Stimulated activated CD4-positive, alpha-beta T cell treated with anti-CD3 and anti-CD28 coated beads, Interleukin-2, amount 100 ng/mL, for 48 hours (primary cell): ENCODE results near the gene C7orf57.
"Not testable (repeated sequence)": the region's sequence is repeated elsewhere in the genome, so short reads cannot be mapped to it uniquely, and the experiment has no call there.

ENCODE experiments used
- DNase-seq, 2 donors: peaks; one replicate each; pipeline ENCODE4 v3.0.0-alpha.2; 2020

Gene C7orf57

GRCh38 chr7:48035301-48035966 lies at the start of gene C7orf57:
Gene C7orf57, plus strand, starts transcription at chr7:48035543. Its CDS starts 766 bp downstream, at chr7:48036309.
- DNase-seq, result peak; percentile 82

GRCh38 chr7:47988496-47989386 lies 46.6 kb upstream of the C7orf57 start:
- DNase-seq, result no peak

GRCh38 chr7:47989607-47990400 lies 45.5 kb upstream of the C7orf57 start:
- DNase-seq, result not testable (repeated sequence)

- DNase-seq, result no peak
Measured at GRCh38 chr7:47990592-47990991, 44.8 kb upstream of the C7orf57 start.

GRCh38 chr7:47991270-47991669 lies 44.1 kb upstream of the C7orf57 start:
- DNase-seq, result no peak

GRCh38 chr7:47991741-47992311 lies 43.5 kb upstream of the C7orf57 start:
- peak; percentile 69 to 76 for DNase-seq

DNA sequence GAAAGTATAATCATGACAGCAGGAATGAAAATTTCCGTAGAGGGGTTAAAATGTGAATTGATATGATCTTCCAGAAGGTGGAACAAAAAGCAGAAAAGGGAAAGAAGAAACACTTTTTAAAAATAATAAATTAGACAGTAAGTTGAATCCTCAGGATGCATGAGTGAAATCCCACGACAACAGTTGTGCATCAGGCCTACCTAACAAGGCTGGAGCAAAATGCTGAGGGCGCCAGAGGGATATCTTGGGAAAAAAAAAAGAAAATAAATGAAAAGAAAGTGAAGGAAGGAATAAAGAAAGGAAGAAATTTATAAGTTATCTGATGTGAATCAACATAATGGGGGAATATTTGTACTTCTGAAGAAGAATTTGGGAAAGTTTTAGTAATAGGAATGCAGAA lies 42.9 kb upstream of the C7orf57 start:
- DNase-seq, result no peak

DNA sequence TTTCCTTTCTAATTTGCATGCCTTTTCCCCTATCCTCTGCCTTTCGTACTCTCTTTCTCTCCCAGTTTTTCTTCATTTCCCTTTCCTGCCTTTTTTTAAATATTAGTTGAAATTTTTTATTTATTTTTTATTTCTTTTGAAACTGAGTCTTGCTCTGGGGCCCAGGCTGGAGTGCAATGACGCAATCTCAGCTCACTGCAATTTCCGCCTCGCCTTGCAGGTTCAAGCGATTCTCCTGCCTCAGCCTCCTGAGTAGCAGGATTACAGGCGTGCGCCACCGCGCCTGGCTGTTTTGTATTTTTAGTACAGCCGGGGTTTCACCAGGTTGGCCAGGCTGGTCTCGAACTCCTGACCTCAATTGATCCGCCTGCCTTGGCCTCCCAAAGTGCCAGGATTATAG lies 35.9 kb upstream of the C7orf57 start:
- no peak for DNase-seq

- not testable (repeated sequence) for DNase-seq
Measured at GRCh38 chr7:48000164-48000563, 35.2 kb upstream of the C7orf57 start.

DNA sequence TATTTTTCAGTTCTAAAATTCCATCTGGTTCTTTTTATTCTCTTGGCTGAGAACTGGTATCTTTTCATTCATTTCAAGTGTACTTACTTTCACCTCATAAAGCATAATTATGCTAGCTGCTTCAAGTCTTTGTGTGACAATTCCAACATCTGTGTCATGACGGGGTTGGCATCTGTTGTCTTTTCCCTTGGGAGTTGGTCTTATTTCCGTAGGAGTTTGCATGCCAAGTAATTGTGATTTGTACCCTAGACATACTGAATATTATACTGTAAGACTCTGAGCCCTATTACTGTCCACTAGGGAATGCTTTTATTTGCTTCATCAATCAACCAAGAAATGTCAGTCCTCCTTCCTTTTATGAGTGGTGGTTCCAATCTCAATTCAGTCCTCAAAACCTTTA lies 31.3 kb upstream of the C7orf57 start:
- no peak for DNase-seq

- no peak for DNase-seq
Measured at GRCh38 chr7:48004638-48005037, 30.7 kb upstream of the C7orf57 start.

GRCh38 chr7:48006866-48007265 lies 28.5 kb upstream of the C7orf57 start:
- no peak for DNase-seq

DNA sequence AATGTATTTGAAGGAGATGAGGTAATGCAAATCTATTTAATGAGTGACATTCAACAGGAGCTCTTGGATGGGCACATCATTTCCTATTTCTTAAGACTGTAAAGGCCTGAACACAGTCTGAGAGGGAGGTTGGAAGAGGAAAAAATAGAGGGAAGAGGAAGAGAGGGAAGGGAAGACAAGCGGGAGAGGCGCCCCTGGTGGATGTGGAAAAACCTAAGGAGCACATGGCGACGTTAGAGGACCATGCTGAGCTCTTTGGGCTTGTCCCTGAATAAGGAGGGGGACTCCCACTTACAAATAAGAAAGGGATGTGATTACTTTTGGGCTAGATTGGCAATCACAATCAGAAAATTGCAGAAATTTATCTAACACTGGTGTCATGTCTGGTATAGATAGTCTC lies 26.1 kb upstream of the C7orf57 start:
- DNase-seq, result no peak

DNA sequence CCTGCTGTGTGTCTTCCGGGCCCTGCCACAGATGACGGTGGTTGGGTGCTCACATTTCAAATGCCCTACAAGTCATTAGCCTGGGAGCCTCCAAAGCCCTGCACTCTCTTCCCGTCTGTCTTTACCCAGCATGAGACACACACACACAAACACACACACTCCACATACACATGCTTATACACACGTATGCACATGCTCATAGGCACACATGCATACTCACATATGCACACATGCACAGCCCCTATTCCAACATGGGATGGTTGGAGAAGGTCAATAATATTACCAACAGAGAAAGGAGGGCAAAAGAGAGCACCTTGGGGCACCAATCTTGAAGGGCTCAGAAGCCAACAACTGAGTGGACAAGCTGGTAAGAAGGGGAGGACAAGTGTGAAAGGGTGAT lies 25.4 kb upstream of the C7orf57 start:
- DNase-seq, result no peak

GRCh38 chr7:48011323-48011722 lies 24.0 kb upstream of the C7orf57 start:
- DNase-seq, result no peak

DNA sequence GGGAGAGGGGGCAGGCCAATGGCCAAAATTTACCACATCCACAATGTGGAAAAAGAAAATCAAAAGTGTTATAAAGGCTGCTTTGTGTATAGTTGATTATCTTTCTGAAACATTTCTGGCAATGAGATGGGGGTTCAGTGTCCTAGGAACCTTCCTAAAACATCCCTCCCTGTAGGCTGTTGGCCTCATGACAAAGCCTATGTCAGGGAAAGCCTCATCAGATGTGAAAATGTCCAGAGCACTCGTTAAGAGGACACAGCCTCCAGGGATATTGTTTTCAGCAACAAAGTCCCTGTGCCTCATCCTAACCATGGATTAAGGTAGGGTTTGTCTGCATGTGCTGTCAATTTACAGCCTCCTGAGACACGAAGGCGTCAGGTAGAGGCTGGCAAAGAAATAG lies 23.4 kb upstream of the C7orf57 start:
- no peak for DNase-seq

- no peak for DNase-seq
Measured at GRCh38 chr7:48016641-48017040, 18.7 kb upstream of the C7orf57 start.

DNA sequence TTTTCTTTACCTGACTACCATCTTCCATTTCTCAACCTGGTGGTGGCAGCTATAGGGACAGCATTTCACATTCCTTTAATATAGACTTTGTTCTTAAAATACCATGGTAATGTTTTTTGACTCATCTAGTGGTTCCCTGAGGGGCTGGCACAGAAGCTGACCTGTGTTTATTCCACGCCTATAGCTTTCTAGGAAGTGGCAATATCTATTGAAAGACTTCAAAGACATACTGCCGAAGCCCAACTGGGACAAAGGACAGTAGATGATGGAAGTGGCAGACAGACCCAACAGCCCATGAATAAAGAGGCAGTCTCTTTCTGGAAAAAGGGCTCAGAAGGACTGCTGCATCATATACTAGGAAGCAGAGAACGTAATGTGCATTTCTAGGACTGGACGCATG lies 17.7 kb upstream of the C7orf57 start:
- no peak for DNase-seq

- no peak for DNase-seq
Measured at GRCh38 chr7:48025624-48026023, 9.7 kb upstream of the C7orf57 start.

DNA sequence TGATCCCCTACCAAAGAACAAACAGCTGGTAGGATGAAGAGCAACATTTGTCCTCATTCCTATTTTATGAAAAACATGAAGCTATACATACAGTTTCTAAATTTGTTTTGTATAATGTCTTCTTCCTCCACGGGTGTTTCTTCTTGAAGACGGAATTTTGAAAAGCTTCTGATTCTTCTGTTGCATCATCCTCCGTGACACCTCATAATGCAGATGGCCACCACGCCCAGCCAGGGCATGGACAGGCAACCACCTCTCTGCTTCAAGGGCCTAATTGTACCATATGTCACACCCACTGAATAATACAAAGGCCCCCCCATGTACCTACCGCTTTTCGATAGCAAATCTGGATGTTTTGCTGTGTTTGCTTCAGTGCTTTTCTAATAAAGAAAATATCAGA lies 6.4 kb upstream of the C7orf57 start, which contains the start of gene SUN3:
Gene SUN3, minus strand, starts transcription at position 170 of the 400 bp plus-strand sequence. Its CDS starts 169 bp downstream, at position 1.
- DNase-seq, result no peak

DNA sequence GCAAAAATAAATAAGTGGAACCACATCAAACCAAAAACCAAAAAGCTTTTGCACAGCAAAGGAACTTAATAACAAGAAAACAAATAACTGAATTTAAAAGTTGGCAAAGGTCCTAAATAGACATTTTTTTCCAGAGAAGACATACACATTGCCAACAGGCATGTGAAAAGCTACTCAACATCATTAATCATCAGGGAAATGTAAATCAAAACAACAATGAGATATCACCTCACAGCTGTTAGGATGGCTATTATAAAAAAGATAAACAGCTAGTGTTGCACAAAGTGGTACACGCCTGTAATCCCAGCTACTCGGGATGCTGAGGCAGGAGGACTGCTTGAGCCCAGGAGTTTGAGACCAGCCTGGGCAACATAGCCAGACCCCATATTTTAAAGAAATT lies 4.2 kb upstream of the C7orf57 start:
- DNase-seq, result no peak

DNA sequence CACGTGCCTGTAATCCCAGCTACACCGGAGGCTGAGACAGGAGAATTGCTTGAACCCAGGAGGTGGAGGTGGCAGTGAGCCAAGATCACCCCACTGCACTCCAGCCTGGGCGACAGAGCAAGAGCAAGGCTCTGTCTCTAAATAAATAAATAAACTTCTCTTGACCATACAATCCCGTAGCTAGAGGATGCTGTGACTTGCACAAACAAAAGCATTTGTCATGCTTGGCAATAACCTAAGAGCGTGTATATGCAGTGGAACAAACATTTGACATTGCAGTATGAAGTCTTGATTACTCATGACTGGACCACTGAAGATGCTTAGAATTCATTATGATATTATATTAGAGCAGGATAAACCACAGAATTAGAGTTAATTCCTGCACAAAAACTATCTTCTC lies 1.4 kb upstream of the C7orf57 start:
- no peak for DNase-seq

DNA sequence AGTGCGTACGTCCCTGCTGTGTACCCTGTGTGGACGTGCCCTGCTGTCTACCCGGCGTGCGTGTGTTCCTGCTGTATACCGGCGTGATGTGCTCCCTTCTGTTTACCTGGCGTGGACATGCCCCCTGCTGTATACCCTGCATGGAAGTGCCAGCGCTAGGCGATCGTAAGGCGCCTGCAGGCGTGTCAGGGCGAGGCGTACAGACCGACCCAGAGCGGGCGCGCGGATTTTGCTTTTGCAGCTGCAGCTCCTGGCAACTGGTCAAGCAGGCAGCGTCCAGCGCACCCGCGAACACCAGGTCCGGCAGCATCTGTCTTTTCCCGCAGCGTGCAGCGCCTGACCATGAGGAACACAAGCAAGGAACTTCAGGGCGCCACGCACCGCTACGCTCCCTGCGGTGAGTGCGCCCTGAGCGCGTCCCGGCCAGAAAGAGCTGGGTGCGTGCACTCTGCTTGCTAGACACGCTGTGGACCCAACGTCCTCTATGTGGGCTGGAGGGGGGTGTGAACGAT lies 680 bp downstream of the C7orf57 start:
- DNase-seq, result no peak
